ENCODE data around the gene MTA1.

MTA1 gene

DNA sequence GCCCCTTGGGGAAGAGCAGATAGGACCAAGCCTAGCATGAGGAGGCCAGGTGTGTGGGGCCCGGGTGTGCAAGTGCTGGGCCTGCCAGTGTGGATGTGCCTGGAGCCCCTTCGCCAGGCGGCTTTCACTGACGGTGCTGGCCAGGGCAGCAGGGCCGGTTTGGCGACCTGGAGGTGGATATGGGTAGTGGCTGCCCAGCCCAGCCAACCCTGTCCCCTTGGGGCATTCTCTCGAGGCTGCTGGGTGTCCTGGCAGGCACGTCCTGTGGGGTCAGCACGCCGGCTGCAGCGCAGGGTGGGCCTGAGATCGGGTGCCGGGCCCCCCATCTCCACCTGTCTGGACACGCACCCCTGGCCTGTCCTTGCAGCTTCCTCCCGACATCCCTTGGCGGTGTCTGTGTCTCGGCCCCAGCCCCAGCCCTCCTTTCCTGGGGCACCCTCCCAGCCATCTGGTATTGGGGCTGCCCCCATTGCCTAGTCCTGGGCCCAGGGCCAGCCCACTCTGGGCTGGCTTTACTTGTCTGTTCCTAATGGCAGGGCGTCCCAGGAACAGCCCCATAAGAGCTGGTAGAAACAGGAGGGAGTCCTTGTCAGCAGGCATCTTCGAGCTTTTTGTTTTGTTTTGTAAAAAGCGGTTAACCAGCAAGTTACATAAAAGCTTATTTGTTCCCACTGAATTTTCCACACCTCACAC, 47.8 kb downstream of the MTA1 start:
- no peak for DNase-seq

DNA sequence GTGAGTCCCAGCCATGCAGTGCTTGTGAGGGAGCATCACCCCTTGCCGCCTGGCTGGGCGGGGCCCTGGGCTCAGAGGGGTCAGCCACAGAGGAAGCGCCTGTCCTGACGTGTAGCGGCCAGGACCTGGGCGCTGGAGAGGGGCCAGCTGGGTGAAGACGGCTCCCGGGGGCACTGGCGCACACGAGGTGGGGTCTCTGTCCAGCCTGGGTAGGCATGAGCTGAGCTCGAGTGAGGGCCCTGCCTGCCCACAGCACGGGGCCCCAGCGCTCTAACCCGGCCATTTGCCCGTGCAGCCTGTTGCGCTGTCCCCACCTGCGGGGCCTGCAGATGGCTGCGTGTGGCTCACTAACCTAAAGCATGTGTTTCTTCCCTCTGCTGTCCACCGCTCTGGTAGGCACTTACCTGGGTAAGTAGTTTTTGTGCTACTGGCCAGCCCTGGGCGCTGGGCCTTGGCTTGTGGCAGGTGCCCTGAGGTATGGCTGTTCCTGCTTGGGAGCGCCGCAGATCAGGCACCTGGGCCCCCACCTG, 48.4 kb downstream of the MTA1 start:
- DNase-seq: no peak

DNA sequence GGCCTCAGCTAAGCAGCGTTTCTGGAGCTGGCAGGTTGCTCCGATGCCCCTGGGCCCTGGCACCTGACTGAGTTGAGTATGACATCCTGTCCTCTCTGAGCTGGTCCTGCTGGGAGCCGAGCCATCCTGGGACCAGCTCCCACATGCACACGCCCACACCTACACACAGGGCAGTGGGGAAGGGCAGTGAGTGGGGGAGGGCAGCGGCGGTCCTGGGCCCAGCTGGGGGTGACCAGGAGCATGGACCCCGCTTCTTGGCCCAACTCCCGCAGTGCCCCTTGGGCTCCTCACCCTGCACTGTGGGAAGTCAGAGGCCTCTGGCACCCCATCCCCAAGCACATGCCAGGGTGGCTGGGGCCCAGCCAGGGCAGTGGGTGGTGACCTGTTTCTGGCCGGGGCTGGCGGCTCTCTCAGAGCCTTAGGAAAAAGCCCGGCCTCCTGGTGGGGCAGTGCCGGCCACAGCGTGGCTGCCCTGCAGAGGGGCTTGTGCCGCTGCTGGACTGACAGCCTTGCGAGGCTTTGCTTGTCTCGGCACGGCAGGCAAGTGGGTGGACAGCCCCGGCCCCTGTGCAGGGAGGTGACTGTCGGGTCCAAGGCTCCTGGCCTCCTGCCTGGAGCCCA, 49.1 kb downstream of the MTA1 start:
- no peak for DNase-seq

DNA sequence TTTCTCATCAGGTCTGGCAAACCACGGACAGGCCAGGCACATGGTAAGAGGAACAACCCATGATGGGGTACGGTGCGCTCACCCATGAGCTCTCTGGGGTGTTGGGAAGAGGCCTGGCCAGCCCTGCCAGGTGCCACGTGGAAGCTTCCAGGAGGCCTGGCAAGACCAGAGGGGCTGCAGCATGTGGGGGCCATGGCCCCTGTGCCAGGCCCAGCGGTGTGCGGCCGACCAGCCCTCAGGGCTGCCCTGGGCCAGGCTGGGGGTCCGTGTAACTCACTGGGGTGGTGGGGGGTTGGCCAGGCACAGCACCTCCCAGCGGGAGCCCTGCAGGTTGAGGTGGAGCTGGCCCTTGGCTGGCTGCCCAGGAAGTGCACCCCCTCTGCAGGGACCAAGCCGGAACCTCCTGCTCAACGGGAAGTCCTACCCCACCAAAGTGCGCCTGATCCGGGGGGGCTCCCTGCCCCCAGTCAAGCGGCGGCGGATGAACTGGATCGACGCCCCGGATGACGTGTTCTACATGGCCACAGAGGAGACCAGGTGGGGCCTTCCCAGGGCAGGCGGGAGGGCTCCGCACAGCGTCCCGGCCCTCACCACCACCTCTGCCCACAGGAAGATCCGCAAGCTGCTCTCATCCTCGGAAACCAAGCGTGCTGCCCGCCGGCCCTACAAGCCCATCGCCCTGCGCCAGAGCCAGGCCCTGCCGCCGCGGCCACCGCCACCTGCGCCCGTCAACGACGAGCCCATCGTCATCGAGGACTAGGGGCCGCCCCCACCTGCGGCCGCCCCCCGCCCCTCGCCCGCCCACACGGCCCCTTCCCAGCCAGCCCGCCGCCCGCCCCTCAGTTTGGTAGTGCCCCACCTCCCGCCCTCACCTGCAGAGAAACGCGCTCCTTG, 50.1 kb downstream of the MTA1 start:
- no peak for DNase-seq

DNA sequence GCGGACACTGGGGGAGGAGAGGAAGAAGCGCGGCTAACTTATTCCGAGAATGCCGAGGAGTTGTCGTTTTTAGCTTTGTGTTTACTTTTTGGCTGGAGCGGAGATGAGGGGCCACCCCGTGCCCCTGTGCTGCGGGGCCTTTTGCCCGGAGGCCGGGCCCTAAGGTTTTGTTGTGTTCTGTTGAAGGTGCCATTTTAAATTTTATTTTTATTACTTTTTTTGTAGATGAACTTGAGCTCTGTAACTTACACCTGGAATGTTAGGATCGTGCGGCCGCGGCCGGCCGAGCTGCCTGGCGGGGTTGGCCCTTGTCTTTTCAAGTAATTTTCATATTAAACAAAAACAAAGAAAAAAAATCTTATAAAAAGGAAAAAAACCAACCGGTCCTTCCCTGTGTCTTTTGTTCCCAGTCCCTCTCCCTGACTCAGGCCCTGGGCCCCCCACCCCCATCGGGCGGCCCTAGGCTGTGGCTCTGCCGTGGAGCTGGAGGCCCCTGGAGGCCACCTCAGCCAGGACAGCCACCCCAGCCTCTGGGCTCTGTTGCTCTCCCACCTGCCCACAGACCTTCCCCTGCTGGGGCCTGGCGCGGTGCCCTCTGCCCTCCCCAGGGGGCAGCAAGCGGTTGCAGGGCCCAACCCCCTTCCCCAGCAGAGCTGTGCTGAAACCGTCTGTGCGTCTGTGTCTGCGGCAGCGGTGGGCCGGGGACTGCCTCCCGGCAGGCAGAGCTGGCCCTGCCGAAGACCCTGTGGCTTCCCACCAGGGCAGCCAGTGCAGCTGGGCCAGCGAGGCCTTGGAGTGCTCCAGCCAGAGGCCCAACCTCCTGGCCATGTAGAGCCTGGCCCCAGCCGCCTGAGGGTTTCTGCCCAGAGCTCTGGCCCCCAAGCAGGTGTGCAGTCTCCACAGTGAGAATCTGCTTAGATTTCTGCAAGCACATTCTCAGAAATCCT, 51.0 kb downstream of the MTA1 start:
- DNase-seq: no peak

DNA sequence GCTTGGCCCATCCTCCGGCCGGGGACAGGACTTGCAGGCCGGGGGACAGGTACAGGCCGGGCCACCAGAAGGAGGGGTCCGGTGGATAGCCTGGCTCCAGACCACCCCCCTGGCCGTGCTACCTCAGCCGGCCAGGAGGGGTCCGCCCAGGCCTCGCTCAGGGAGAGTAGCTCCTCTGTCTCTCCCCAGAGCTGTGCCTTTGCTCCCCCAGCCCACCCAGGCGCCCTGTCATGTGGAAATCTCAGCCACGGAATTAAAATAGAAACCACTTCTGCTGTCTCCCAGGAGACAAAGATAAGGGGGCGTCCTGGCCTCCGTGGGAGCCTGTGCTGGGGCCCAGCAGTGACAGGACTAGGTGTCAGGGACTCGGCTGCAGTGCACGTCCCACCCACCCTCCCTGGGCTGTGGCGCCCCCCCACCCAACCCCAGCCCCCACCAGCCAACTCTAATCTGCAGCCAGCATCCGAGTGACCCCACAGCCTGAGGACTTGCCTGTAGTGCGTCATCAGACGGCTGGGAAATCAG, 51.7 kb downstream of the MTA1 start:
- no peak for DNase-seq

DNA sequence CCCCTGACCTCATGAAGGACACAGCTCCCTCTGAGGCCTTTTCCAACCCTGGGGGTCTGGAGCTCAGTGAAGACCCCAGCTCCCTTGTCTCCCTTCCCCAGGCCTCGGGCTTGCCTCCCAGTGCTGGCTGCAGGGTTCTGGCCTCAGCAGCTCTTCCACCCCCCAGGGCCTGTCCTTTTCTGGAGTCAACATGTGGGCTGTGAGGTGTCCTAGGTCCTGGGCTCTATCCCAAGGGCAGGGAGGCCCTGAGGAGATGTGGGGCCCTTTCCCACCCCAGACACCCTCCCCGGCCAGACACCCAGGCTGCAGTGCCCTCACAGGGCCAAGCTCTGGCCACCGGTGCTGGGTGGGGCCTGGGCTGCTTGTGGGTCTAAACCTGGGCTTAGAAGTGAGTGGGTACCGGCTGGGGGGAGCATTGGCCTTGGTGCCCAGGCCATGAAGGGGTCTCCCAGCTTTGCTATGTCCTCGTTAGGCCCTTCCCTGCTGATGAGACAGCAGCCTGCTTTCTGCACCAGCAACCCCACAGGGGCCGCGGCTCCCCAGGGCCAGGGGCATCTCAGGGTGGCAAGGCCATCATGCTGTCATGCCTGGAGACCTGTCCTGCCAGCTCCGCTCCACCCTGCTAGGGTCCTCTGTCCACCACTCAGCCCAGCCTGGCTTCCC, 52.3 kb downstream of the MTA1 start:
- no peak for DNase-seq

DNA sequence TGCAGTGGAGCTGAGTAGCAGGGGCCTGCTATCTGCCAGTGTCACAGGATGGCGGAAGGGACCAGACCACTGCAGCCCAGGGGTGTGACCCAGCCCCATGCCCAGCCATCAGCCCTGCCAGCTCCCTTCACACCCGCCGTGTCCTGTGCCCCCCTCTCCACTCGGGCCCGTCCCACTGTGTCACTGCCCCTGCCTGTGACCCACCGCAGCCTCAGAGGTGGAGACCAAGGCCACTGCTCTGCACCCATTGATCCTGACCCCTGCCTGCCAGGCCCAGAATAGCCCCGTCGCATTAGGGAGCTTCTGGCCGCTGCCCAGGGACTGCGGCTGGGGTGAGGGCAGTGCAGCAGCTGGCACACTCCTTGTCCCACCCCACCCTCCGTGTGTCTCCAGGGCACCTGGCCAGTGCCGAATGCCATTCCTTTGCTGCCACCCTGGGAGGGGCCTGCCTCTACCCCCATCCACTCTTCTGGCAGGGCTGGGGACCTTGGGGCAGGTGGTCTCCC, 52.9 kb downstream of the MTA1 start:
- no peak for DNase-seq

DNA sequence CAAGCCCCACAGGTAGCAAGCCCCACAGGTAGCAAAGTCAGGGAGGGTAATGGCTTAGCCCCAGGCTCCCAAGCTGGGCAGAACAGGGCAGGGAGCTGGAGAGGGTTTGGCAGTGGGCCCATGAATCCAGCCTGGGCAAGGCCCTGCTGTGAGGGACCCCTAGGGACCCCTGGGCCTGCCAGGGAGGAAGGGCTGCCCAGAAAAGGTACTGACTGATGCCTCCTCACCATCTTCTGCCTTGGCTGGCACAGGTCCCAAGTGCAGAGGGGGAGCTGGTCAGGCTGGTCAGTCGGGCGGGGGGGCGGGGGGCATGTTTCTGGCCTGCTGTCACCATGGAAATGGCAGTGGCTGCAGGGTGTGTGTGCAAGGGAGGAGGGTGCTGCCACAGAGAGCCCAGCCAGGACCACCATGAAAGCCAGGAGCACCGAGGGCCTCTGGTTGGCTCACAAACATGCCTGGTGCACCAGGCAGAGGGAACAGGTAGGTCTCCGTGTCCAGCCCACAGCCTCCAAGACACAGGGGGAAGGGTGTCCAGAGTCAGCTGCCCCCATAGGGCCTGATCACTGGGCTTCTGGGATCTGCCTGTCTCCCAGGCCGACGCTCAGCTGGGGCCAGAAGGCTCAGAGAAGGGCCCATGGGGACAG, 53.5 kb downstream of the MTA1 start:
- no peak for DNase-seq

DNA sequence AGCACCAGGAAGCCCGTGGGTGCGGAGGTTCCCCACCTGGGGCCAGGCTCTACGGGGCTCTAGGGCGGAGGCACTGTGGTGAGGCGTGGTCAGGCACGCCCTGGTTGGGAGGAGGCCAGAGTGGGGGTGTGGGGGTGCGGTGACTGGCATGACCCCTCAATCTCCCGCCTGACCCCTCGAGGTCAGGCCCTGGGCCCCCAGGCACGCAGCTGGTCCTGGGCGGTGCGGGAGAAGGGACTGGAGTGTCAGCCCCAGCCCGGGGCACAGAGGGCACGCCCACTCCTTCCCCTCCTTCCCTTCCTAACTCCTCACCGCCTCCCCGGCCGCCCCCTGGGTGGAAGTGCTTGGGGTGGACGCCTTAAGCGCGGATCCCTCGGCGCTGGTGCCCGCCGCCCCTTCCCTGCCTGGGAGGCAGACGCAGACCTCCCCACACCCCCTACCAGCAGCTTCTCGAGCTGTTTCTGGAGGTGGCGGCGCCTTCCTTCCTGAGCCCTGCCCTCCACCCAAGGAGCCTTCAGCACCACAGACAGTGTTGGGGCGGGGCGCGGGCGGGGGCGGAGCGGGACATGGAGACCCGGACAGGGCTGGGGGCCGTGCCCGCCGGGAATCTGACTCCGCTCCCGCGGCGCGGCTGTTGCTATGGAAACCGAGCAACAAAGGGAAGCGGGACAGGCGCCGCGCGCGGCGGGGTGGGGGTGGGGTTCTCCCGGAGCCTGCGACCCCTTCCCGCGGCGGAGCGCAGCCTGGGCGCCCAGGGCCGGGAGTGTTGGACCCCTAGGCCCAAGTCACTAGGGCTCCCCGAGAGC, 54.3 kb downstream of the MTA1 start:
- DNase-seq: no peak

DNA sequence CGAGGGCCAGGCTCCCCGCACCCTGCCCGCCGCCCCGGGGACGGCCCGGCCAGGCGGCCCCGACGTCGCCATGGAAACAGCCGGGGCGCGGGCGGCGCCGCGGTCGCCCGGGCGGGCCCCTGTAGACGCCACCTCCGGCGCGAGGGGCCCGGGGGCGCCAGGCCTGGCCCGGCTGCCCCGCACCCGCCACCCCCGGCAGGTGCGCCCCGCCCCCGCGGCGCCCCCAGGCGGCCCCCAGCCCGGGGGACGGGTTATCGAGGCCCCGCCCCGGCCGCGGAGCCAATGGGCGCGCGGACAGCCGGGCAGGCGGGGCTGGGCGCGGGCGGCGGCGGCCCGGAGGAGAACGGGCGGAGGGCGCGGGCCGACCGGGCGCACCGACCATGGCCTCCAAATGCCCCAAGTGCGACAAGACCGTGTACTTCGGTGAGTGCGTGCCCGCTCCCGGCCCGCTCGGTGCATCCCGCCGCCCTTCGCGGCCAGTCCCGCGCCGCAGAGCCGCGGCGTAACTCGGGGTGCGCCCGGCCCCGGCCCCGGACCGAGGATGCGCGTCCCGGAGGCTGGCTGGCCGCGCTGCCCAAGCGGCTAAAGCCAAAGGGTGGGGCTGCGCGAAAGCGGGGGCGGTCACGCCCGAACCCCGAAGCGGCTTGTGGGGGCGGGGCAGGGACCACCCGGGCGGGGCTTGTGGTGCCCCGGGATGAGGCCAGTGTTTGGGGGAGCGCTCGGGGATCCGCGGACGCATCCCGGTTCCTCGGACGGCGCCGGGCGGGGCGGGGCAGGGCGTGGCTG, 55.0 kb downstream of the MTA1 start, which contains the start of gene CRIP2:
Gene CRIP2, plus strand, starts transcription at position 339 of the 786 bp plus-strand sequence. Its CDS starts 42 bp downstream, at position 381.
- no peak for DNase-seq

DNA sequence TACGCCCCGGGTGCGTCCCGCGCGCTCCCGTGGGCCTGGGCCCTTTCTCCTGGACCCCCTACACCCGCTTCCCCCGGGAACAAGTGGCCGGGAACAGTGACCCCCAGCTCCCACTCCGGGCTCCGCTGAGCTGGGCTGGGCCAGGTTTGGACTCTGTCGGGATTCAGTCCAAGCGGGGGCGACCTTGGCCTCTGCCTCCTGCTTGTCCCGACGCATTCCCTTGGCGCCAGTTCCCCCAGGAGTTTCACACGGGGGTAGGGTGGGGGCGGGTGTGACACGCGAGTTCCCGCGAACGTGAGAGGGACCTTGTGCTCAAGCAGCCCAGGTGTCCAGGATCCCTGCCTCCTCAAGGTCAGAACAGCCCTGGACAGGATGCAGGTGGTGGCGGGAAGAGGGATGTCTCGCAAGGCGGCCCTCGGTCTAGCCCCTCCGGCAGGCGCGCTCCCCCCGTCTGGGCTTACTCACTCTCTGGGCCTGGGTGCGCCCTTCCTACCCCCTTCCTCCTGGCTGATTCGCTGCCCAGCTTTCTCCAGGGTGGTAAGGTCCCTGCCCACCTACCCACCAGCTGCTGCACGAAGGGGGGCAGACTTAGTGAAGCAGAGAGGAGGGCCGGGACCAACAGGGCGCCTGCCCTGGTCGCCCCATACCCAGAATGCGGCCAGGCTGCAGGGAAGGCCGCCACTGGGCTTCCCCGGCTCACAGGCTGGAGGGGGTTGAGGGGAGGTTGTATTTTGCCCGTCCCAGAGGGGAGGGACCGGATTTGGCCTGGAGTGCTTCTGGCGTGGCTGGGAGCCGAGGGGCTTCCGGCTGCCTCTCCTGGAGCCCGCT, 55.9 kb downstream of the MTA1 start:
- DNase-seq: no peak

DNA sequence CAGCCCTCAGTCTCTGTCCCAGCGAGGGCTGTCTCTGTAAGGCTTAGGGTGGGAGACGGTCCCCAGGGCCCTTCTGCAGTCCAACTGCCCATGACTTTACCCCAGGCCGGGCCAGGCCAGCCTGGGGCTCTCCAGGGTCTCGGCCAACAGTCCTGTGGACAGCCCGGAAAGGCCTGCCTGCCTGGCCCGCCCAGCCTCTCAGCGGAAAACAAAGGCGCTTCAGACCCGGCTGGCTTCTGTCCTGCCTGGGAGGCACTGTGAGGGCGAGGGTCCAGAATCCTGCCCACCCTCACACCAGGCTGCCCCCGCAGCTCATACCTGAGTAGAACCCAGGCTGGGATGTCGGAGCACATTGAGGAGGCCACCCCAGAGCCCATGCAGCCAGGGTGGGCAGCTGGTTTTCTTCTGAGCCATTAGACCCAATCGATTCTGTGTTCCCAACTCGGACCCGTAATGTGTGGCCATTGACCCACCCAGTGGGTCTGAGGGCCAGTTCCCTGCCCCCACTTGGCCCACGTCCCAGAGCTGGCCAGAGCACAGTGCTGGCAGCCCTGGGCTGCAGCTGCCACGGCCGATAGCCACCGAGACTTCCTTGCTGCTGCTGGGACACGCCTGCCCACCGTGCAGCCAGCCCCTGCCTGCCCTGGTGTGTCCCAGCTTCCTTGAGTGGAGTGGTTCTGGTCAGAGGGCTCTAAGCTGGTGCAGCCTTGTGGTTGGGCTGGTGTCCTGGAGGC, 56.6 kb downstream of the MTA1 start:
- DNase-seq: no peak

DNA sequence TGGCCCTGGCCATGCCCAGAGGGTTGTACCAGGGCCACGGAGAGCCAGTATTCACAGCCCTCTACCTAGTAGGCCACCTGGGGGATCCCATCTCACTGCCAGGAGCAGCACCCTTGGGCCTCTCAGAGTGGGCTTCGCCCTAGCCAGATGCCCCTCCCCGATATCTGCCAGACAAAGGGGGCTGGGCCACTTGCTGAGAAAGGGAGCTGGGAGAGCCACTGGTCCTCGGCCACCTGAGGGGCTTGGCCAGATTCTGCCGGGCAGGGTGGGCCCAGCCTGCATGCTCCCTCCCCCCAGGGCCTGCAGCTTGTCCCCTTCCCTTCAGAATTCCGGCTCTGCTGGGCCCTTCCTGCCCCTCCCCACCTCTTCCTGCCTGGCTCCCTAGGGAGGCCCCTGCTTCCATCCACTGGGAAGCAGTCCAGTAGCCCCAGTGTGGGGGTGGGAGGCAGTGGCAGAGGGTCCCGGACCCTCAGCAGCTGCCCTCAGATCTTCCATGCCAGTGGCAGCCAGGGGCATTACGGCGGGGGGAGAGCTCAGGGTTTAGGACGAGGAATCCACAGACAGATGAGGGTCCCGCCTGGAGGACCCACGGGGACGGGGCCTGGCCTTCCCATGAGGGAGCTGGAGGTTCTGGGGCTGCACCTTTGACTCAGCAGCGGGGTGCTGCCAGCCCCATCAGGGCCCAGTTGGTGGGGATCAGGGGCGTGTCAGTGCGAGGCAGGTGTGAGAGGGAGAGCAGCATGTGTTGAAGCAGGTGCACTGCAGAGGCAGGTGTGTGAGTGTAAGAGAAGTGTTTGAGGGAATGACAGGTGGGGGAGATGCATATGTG, 57.4 kb downstream of the MTA1 start:
- DNase-seq: no peak

DNA sequence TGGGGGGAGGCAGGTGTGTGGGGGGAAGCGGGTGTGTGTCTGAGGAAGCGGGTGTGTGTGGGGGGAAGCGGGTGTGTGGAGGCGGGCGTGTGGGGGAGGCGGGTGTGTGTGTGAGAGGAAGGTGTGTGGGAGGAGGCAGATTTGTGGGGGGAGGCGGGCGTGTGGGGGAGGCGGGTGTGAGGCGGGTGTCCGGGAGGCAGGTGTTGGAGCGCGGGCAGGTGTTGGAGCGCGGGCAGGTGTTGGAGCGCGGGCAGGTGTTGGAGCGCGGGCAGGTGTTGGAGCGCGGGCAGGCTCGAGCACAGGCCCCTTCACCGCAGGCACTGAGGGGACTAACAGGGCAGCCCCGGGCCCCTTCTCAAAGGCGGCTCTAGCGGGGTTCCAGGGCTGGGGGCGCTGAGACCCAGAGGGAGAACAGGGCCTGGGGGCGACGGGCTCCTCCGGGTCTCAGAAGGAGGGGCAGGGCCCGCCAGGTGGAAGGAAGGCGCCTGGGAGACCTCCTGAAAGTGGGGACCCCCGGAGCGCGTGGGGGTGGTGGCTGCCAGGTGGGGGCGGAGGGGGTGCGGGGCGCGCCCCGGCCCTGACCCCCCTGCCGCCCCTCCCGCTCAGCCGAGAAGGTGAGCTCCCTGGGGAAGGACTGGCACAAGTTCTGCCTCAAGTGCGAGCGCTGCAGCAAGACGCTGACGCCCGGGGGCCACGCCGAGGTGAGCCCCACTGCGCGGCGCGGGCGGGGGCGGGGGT, 58.2 kb downstream of the MTA1 start:
- no peak for DNase-seq
